ENCODE data around the gene BPTF.

DNA sequence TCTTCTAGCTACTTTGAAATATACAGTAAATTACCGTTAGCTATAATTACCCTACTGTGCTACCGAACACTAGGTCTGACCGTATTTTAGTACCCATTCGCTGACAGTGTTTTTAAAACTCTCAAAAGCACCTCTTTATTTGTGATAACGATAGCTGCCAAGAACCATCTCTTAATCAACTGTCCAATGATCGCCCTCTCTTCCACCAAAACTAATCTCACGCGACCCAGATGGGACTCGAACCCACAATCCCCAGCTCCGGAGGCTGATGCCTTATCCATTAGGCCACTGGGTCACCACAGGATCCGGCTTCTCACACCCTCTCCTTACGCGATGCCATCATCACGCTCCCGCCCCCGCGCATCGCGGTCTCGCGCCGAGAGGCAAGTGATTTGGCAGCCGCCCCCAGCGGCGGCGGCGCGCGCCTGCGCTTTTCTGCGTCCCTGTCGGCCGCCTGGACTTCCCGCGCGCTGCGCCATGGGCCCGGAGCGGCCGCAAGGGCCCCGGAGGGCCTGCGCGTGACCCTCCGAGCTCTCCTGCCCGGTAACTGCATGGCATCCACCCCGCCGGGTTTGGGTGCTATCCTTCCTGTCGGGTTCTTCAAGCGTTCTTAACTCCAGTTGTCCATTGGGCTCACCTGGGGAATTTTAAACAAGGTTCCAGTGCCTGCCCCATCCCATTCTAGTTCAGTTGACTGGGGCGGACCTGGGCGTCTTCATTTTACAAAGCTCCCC is 194.5 kb downstream of the BPTF start:
- TF ChIP-seq, protein P1, sequence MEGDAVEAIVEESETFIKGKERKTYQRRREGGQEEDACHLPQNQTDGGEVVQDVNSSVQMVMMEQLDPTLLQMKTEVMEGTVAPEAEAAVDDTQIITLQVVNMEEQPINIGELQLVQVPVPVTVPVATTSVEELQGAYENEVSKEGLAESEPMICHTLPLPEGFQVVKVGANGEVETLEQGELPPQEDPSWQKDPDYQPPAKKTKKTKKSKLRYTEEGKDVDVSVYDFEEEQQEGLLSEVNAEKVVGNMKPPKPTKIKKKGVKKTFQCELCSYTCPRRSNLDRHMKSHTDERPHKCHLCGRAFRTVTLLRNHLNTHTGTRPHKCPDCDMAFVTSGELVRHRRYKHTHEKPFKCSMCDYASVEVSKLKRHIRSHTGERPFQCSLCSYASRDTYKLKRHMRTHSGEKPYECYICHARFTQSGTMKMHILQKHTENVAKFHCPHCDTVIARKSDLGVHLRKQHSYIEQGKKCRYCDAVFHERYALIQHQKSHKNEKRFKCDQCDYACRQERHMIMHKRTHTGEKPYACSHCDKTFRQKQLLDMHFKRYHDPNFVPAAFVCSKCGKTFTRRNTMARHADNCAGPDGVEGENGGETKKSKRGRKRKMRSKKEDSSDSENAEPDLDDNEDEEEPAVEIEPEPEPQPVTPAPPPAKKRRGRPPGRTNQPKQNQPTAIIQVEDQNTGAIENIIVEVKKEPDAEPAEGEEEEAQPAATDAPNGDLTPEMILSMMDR (IDR thresholded peaks at IDR 0.05; ENCODE audit: insufficient read depth, low read length, poor library complexity, severe bottlenecking): peak; percentile 20
- TF ChIP-seq EZH2phosphoT487 (conservative IDR thresholded peaks at IDR 0.05; ENCODE audit: low read length): no peak

Data from SU-DHL-6 (cell line).